Endothelial cell of umbilical vein (primary cell): ENCODE results near the gene GOLGA6L10. TPM values are rescaled to one million over a fixed set of nuclear protein-coding genes. Genes with fewer than 3 reads are reported as not detected.
"Not testable (repeated sequence)": the region's sequence is repeated elsewhere in the genome, so short reads cannot be mapped to it uniquely, and the experiment has no call there.

Source experiments
- BruUV-seq: library from RNA; stranded (reverse); fragments of 400-500 nt; replicated peaks from 2 replicates; lab custom pipeline; 2021; lab: Mats Ljungman, UMichigan
- CTCF ChIA-PET: fragments of 300-600, 350-600 bp; sonication (Branson Sonifier 250); formaldehyde crosslinking; loops from one replicate; lab custom pipeline; 2021; ENCODE audit warnings: antibody characterized with exemption, inconsistent platforms; lab: Charles Lee
- POLR2A ChIA-PET: fragments of 300-600, 350-600 bp; sonication (Branson Sonifier 250); formaldehyde crosslinking; loops from one replicate; lab custom pipeline; 2021; ENCODE audit warnings: antibody characterized with exemption, inconsistent platforms; lab: Charles Lee
- DNase-seq: peaks from one replicate; pipeline ENCODE4 v3.0.0-alpha.2; 2011; ENCODE audit warnings: low read depth, low spot score
- FAIRE-seq: peaks from 2 replicates; lab custom pipeline; 2011; peaks lifted over from hg19 to GRCh38; lab: Jason Lieb, UNC
- H2AFZ ChIP-seq: 2 replicates; pipeline ENCODE4 v1.6.0; 2012; ENCODE audit warnings: low read depth, low read length, control low read depth, inconsistent platforms
- H3K27ac ChIP-seq: 2 replicates; pipeline ENCODE4 v1.5.1; 2011; ENCODE audit warnings: low read depth, mild to moderate bottlenecking, control low read depth, low read length, moderate library complexity; ENCODE audit not compliant: insufficient read depth
- H3K27me3 ChIP-seq, 2 experiments: 2 replicates each; pipeline versions ENCODE4 v1.6.0 to v1.6.1; 2011; ENCODE audit warnings: low read length in 2 of 2, mixed read lengths in 1 of 2; ENCODE audit not compliant: control insufficient read depth in 2 of 2, insufficient read depth in 2 of 2
- H3K36me3 ChIP-seq, 2 experiments: 2 replicates in 1 of 2; 3 replicates in 1 of 2; pipeline ENCODE4 v1.5.1; 2011; ENCODE audit warnings: low read length in 2 of 2, mild to moderate bottlenecking in 1 of 2, moderate library complexity in 1 of 2; ENCODE audit not compliant: control insufficient read depth in 2 of 2, insufficient read depth in 2 of 2; ENCODE audit errors: extremely low read depth in 1 of 2
- H3K4me1 ChIP-seq: 3 replicates; pipeline ENCODE4 v1.5.1; 2011; ENCODE audit warnings: mild to moderate bottlenecking, low read length; ENCODE audit not compliant: control insufficient read depth, insufficient read depth; ENCODE audit errors: extremely low read depth
- H3K4me2 ChIP-seq: 2 replicates; pipeline ENCODE4 v1.6.1; 2011; ENCODE audit warnings: low read length, control low read depth, mixed read lengths; ENCODE audit not compliant: insufficient read depth
- H3K4me3 ChIP-seq, 3 experiments: fragments of 200-600 bp in 1 of 3; sonication (generic), shearing (Covaris generic) in 1 of 3; replicated peaks in 1 of 3; 2 replicates each; pipeline ENCODE4 v1.5.1; 2011 to 2016; ENCODE audit warnings: control low read depth in 3 of 3, low read length in 3 of 3, mild to moderate bottlenecking in 2 of 3, inconsistent platforms in 1 of 3, low read depth in 1 of 3, moderate library complexity in 1 of 3; ENCODE audit not compliant: insufficient read depth in 1 of 3
- H3K79me2 ChIP-seq: 2 replicates; pipeline ENCODE4 v1.6.0; 2012; ENCODE audit warnings: low read length, inconsistent platforms; ENCODE audit not compliant: control insufficient read depth, insufficient read depth
- H3K9ac ChIP-seq: replicated peaks from 2 replicates; pipeline ENCODE3; 2011; ENCODE audit warnings: low read length, control low read depth; ENCODE audit not compliant: insufficient read depth; ENCODE audit errors: extremely low read depth
- H3K9me1 ChIP-seq: replicated peaks from 3 replicates; pipeline ENCODE4 v1.6.0; 2011; ENCODE audit warnings: mild to moderate bottlenecking, low read length; ENCODE audit not compliant: control insufficient read depth, insufficient read depth; ENCODE audit errors: extremely low read depth
- H3K9me3 ChIP-seq: replicated peaks from 2 replicates; pipeline ENCODE4 v1.5.1; 2012; ENCODE audit warnings: low read length, inconsistent platforms; ENCODE audit not compliant: control insufficient read depth, insufficient read depth
- H4K20me1 ChIP-seq: replicated peaks from 2 replicates; pipeline ENCODE3; 2011; ENCODE audit warnings: mild to moderate bottlenecking, low read length; ENCODE audit not compliant: control insufficient read depth, insufficient read depth; ENCODE audit errors: extremely low read depth
- dilution Hi-C: fragments of 300-500 bp; cut with MboI; formaldehyde crosslinking; loops from one replicate; pipeline ENCODE4 v1.15.0; 2019; ENCODE audit warnings: low sequenced_read_pairs; ENCODE audit not compliant: extremely low pct_ligation_motif_present
- intact Hi-C: fragments of 100-400 bp; cut with micrococcal nuclease; formaldehyde crosslinking; loops from one replicate; pipeline ENCODE4 v1.10.0; 2022
- polyA plus RNA-seq, 4 experiments: library from polyadenylated mRNA; depleted of rRNA in 3 of 4; stranded (reverse) in 3 of 4; unstranded in 1 of 4; fragments of >200 nt; gene quantifications; 2 replicates each; pipeline versions ENCODE4 v1.2.1 to v1.2.3, GENCODE V29; 2011 to 2012; ENCODE audit warnings: missing spikeins in 1 of 4
- total RNA-seq: library from RNA; stranded (reverse); gene quantifications from 2 replicates; pipeline ENCODE4 v1.2.3, GENCODE V29; 2021

The GOLGA6L10 gene
- total and polyA plus RNA-seq, 2 donors (not counting 3 experiments of a cell fraction or from before 2014, with no cell fraction given), result 1.2 to 3.9 TPM

DNA sequence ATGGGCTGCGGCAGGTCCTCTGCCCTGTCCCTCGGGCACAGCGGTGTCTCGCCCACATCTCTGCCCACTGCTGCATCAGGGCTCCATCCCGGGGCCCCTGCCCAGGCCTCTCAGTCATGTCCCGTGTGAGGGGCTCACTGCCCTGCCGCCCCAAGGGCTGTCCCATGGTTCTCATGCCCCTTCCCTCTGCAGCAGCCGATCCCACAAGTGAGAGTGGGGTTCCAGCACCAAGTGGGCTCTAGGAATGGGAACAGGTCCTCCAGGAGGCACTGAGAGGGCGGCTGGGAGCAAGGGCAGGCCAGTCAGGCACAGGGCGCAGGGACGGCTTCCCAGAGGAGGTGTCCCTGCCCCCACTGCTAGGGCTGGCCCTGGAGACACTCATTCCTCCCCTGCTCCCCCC, 18.4 kb downstream of the GOLGA6L10 start:
- H3K36me3 ChIP-seq, H3K27me3 ChIP-seq, H3K79me2 ChIP-seq, H3K9me3 ChIP-seq, H3K9ac ChIP-seq, H4K20me1 ChIP-seq, dilution Hi-C loops, H2AFZ ChIP-seq, CTCF ChIA-PET, DNase-seq, H3K4me3 ChIP-seq, H3K4me2 ChIP-seq, POLR2A ChIA-PET, H3K4me1 ChIP-seq, H3K27ac ChIP-seq, BruUV-seq, FAIRE-seq, H3K9me1 ChIP-seq: not testable (repeated sequence)
- intact Hi-C loops, result loop anchor here (10.0 kb wide), 1 partner anchor 56 kb away; no protein-coding TSS in a partner anchor

- H3K4me3 ChIP-seq, H3K9ac ChIP-seq, H3K27ac ChIP-seq, CTCF ChIA-PET, H4K20me1 ChIP-seq, intact Hi-C loops, H2AFZ ChIP-seq, H3K36me3 ChIP-seq, H3K4me1 ChIP-seq, BruUV-seq, H3K9me3 ChIP-seq, dilution Hi-C loops, H3K4me2 ChIP-seq, H3K27me3 ChIP-seq, POLR2A ChIA-PET, FAIRE-seq, H3K9me1 ChIP-seq, H3K79me2 ChIP-seq, DNase-seq: not testable (repeated sequence)
Measured at GRCh38 chr15:82329039-82329438, 20.2 kb downstream of the GOLGA6L10 start.

- H3K36me3 ChIP-seq, dilution Hi-C loops, H3K4me1 ChIP-seq, CTCF ChIA-PET, H3K27ac ChIP-seq, H4K20me1 ChIP-seq, H3K4me3 ChIP-seq, H3K4me2 ChIP-seq, H3K9me1 ChIP-seq, H2AFZ ChIP-seq, BruUV-seq, intact Hi-C loops, H3K9me3 ChIP-seq, DNase-seq, POLR2A ChIA-PET, FAIRE-seq, H3K27me3 ChIP-seq, H3K9ac ChIP-seq, H3K79me2 ChIP-seq: not testable (repeated sequence)
Measured at GRCh38 chr15:82327372-82327771, 21.9 kb downstream of the GOLGA6L10 start.

- H3K4me2 ChIP-seq, DNase-seq, FAIRE-seq, H3K9ac ChIP-seq, POLR2A ChIA-PET, H2AFZ ChIP-seq, dilution Hi-C loops, BruUV-seq, H4K20me1 ChIP-seq, H3K4me3 ChIP-seq, H3K9me1 ChIP-seq, CTCF ChIA-PET, intact Hi-C loops, H3K4me1 ChIP-seq, H3K27me3 ChIP-seq, H3K9me3 ChIP-seq, H3K27ac ChIP-seq, H3K36me3 ChIP-seq, H3K79me2 ChIP-seq: not testable (repeated sequence)
Measured at GRCh38 chr15:82326896-82327295, 22.4 kb downstream of the GOLGA6L10 start.
